Measurements from ENCODE around the gene TECTA.
"Not testable (repeated sequence)": the region's sequence is repeated elsewhere in the genome, so short reads cannot be mapped to it uniquely, and the experiment has no call there.

The TECTA gene

GRCh38 chr11:121177629-121178028 is 76.6 kb downstream of the TECTA start:
- DNase-seq (ENCODE audit: low spot score) = not testable (repeated sequence)

GRCh38 chr11:121179306-121179705 is 78.3 kb downstream of the TECTA start:
- no peak for DNase-seq (ENCODE audit: low spot score)

GRCh38 chr11:121180183-121180582 is 79.1 kb downstream of the TECTA start:
- no peak for DNase-seq (ENCODE audit: low spot score)

- DNase-seq (ENCODE audit: low spot score) = no peak
Observed at GRCh38 chr11:121188776-121189175, 87.7 kb downstream of the TECTA start.

- DNase-seq (ENCODE audit: low spot score) = no peak
Observed at GRCh38 chr11:121191818-121192217, 90.8 kb downstream of the TECTA start.

- peak; percentile 62 for DNase-seq (ENCODE audit: low spot score)
Observed at GRCh38 chr11:121194731-121195596, 93.9 kb downstream of the TECTA start.

GRCh38 chr11:121198491-121198890 is 97.4 kb downstream of the TECTA start:
- DNase-seq (ENCODE audit: low spot score) = no peak

GRCh38 chr11:121199516-121199915 is 98.5 kb downstream of the TECTA start:
- DNase-seq (ENCODE audit: low spot score) = no peak

- DNase-seq (ENCODE audit: low spot score) = no peak
Observed at GRCh38 chr11:121206810-121207209, 105.8 kb downstream of the TECTA start.

- DNase-seq (ENCODE audit: low spot score) = no peak
Observed at GRCh38 chr11:121207485-121208115, 106.6 kb downstream of the TECTA start.

GRCh38 chr11:121210445-121211080 is 109.5 kb downstream of the TECTA start:
- DNase-seq (ENCODE audit: low spot score) = no peak

GRCh38 chr11:121211626-121212025 is 110.6 kb downstream of the TECTA start:
- DNase-seq (ENCODE audit: low spot score) = no peak

GRCh38 chr11:121212536-121213361 is 111.7 kb downstream of the TECTA start:
- no peak for DNase-seq (ENCODE audit: low spot score)

- DNase-seq (ENCODE audit: low spot score) = no peak
Observed at GRCh38 chr11:121213362-121213893, 112.4 kb downstream of the TECTA start.

GRCh38 chr11:121214861-121215260 is 113.8 kb downstream of the TECTA start:
- DNase-seq (ENCODE audit: low spot score) = no peak

- DNase-seq (ENCODE audit: low spot score) = no peak
Observed at GRCh38 chr11:121221496-121222200, 120.6 kb downstream of the TECTA start.

- DNase-seq (ENCODE audit: low spot score) = no peak
Observed at GRCh38 chr11:121223161-121223560, 122.1 kb downstream of the TECTA start.

GRCh38 chr11:121225382-121225781 is 124.3 kb downstream of the TECTA start:
- no peak for DNase-seq (ENCODE audit: low spot score)

- DNase-seq (ENCODE audit: low spot score) = no peak
Observed at GRCh38 chr11:121226415-121227263, 125.6 kb downstream of the TECTA start.

GRCh38 chr11:121228851-121229250 is 127.8 kb downstream of the TECTA start:
- DNase-seq (ENCODE audit: low spot score) = no peak

Data from CD4-positive, alpha-beta T cell treated with Interleukin-6 at 100 ng/mL for 8 hours (primary cell).